Measurements from ENCODE around the gene TRPM8.

GRCh38 chr2:234066587-234066986 lies 149.4 kb downstream of the TRPM8 start:
- TF ChIP-seq POLR2A (IDR thresholded peaks at IDR 0.05) (no peak), CTCF (IDR thresholded peaks at IDR 0.05) (no peak)
